HG03196 (cell line): ENCODE results near the gene SFXN5.

Source experiments
- ATAC-seq: cut with Tn5 transposase; IDR thresholded peaks from one replicate; pipeline ENCODE4 v1.9.1; 2021; ENCODE audit not compliant: unreplicated experiment

Gene SFXN5

DNA sequence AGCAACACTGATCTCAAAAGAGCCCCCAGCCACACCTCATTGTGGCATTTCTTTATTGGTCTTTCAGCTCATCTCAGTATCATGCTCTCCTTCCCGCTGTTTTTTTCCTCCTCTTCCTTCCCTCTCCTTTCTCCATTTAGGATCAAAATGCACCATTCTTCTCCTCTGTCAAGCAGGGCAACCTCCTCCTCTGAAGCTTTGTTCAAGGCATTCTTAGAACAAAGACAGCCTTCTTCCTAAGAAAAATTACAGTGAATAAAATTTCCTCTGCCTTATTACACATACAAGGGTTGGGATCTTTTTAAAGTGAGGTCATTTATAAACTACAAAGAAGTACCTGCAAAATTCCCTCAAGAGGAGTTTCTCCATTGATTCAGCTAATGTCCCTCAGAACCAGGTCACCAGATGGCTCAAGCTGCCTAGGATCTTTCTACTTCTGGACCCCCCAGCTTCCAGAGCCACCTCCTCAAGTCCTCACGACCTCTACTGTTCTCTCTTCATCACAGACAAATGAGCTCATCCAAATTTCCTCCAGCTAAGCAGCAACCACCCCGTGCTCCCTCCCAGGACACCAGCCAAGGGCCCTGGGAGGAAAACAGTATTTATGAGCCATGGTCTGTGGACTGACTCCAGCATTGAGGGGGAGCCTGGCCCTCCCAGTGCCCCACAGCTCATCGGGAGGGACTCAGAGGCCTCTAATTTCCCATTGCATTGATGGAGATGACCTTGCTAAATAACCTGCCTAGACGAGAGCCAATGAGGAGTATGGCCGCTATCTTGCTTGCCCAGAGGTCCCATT, 18.0 kb downstream of the SFXN5 start:
- ATAC-seq = no peak

DNA sequence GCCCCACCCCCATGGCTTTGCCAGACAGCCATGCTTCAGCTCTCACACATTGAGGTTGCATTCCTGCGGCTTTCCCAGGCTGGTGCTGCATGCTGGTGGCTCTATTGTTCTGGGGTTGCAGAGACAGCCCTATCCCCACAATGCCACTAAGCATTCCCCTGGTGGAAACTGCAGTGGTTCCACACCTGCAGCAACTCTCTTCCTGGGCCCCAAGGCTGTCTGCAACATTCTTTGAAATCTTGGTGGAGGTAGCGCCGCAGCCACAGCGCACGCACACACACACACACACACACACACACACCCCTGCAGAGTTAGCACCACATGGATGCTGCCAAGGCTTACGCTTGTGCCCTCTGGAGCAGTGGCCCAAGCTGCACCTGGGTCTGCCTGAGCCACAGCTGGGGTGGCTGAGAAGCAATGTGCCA, 21.4 kb downstream of the SFXN5 start:
- no peak for ATAC-seq

DNA sequence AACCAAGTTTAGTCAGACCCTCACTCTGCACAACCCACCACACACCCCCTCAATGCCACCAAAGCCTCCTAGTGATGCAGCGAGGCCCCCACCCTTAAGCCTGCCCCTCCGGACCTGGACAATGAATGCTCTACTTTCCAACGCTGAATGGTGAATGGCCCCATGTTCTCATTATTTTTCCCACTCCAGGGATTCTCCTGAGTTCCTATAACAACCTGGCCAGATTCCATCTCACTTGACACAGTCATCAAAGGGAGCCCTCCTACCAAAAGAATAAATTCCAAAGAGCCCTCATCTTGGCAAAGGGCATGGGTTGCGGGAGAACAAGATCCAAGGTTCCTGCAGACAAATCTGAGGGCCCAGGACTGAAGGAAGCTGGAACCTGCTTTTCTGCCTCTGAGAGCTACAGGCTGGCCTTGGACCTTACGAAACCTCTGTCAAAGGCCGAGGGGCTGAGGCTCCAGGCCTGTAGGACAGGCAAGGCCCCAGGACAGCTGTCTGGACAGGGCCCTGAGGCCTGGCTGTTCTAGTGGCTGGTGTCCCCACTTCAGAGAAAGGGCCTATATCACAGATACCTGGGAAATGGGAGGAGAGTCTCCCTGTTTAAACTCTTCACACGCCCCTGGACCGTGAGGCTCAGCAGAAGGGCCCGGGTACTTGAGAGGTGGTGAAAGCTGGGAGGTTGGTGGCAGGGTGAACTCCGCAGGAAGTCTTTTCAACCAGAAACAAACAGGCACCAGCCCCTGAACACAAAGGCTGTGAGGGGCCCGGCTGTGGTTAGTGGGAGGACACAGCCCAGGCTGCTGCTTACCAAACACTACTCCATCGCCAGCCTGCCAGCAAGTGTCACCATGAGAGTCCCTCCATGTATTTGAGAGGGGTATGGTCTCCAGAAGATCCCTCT, 27.3 kb downstream of the SFXN5 start:
- no peak for ATAC-seq

DNA sequence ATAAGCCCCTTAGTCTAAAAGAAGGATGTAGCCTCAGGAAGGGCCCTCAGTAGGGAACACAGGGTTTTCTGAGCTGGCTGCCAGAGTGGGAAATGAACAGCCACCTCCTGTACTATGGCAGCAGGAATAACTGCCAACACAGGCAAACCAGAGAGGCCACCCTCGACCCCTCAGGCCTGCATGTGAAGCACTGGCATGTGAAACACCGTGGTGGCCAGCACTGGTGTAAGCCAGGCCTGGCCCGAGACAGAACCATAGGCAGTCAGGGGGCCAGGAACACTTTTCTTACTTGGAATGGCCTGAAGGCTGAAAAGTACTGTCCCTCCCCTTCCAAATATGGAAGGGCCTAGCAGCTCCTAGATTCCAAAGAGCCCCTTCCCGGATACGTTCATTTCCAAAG, 28.2 kb downstream of the SFXN5 start:
- ATAC-seq = no peak

DNA sequence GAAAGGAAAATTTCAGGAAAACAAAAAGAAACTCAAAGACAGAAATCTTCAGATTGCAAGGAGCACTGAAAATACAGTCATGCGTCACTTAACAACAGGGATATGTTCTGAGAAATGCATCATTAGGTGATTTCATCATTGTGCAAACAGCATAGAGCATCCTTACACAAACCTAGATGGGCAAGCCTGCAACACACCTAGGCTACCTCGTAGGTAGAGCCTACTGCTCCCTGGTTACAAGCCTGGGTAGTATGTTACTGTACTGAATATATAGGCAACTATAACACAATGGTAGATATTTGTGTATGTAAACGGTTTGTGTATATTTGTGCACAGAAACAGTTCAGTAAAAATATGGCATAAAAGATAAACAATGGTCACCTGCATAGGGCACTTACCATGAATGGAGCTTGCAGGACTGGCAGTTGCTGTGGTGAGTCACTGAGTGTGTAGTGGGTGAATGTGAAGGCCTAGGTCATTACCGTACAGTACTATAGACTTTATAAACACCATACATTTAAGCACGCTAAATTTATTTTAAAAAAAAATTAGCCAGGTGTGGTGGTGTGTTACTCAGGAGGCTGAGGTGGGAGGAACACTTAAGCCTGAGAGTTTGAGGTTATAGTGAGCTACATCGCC, 33.4 kb downstream of the SFXN5 start:
- no peak for ATAC-seq

DNA sequence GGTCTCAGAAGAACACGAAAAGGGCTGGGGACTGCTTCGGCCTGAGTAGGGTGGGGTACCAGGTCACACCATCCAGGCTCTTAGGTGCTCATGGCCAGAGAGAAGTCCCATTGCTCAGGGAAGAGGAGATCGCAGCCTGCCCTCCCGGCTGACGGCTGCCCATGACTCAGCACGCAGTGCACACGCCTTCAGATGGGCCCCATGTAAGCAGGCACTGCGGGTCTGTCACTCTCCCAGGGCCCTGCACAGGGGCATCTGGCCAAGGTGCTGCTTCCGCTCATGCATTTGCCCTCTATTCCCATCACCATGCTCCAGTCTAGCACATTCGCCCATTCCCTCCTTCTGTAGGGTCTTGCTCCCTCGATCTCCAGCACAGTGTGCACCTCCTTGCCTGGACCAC, 34.7 kb downstream of the SFXN5 start:
- no peak for ATAC-seq

DNA sequence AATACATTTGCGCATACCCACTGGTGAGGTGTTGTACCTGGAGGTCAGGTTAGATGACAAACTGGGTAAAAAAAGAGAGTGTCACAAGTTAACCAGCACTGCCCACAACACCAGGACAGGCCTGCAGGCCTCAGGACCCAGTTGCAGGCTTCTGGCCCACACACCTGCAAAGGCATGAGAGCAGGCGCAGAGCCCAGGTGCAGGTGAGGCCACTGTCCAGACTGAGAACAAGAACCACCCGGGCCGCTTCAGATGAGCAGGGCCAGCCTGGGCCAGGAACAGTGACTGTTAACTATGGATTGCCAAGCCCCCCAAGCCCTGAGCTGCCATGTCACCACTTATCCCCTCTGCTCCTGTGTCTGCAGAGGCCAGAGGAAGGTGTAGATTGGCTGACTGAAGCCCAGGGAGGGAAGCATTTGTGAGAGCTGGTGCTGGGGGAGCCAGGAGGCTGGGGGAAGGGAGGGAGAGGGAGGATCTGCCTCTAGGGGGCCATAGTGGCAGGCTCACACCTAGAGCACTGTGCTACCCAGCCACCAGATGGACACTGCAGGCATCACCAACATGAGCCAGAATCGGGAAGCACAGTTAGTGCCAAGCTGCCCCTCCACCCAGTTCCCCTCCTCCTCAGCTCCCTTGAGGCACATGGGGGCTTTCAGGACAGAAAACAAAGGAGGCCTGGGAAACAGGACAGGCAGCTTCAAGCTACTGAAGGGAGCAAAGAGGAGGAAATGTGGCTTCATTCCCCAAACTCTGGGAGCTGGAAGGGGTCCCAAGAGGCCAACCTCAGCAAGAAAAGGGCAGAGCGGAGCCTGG, 35.4 kb downstream of the SFXN5 start:
- no peak for ATAC-seq

DNA sequence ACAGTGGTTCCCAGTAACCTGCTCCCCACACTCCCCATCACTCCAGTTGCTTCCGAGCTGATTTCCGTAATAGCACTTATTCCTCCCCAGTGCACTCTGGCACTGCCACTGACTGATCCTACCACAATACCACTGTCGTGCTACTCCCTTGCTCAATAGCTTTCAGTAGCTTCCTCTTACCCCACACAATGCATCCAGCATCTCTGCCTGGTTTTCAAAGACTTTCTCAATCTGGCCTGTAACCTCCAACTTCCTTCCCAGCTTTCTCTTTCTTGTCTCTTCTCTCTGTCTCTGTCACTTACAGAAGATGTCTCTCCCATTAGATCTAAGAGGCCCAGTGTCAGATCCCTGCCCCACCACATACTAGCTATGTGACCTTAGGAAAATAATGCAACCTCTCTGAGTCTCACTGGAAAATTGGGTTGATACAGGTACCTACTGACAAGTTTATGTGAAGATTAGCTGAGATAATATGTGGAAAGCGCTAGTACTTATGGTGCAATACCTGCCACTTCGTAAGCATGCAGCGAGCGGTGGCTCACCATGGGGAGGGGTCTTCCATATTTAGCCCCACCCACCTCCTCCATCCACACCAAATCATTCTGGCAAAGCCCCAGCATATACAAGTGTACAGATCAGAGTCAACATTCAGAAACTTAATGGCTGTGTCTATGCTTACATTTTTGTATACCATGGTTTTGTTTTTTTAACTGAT, 36.7 kb downstream of the SFXN5 start:
- ATAC-seq = no peak

DNA sequence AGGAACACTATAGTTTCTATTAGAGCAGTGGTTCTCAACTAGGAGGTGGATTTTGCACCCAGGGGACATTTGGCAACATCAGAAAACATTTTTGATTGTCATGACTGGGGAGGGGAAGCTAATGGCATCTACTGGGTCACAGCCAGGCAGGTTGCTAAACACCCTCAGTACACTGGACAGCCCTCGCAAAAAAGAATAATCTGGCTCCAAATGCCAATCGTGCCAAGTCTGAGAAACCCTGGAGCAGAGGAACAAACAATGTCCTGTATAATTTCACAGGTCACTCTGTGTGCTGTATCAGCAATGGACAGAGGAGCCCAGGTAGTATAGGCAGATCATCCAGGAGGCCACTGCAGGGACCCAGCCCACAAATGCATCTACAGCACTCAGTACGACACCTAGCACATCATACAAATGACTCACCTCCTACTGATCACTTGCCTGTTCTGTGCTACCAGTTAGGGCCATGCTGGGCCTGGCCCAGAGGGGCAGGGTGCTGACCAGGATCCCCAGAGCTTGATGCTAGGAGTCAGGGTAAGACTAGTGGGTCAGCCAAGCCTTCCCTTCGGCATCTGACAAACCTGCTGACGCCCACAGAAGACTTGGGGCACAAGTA, 37.6 kb downstream of the SFXN5 start:
- no peak for ATAC-seq

DNA sequence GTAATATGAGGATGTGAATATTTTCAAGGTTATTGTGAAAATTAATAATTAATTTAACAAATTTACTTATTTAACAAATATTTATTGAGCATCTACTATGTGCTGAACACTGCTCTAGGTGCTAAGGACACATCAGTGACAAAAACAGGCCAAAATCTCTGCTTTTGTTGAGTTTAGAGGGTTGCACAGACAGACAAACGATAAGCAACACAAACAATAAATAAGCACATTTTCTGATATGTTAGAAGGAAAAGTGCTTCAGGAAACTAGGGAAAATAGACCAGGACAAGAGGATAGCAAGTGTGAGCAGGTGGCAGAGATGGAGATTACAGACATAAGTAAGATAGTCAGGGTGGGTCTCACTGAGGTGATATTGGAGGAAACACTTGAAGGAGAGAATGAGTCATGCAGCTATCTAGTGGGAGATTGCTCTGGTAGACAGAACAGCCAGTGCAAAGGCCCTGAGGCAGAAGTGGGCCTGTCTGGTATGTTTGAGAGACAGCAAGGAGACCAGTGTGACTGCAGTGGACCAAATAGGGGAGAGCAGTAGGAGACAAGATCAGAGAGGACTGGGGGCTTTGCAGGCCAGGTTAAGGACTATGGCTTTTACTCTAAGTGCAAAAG, 38.3 kb downstream of the SFXN5 start:
- ATAC-seq = no peak

DNA sequence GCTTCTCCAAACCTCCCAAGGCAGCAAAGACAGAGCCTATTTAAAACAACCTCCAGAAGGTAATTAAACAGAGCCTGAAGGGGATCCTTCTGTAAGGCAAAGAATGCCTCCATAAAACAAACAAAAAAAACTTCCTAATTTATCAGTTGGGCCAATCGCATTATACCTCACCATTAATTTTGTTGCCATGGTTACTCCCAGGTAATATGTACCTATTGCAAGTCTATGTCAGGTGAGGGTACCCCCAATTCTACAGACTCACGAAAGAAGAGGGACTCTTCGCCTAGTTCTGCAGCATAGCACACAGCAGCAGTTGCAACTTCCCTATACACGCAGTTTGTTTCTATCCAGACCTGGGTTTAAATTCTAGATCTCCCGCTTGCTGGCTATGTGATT, 38.8 kb downstream of the SFXN5 start:
- no peak for ATAC-seq

DNA sequence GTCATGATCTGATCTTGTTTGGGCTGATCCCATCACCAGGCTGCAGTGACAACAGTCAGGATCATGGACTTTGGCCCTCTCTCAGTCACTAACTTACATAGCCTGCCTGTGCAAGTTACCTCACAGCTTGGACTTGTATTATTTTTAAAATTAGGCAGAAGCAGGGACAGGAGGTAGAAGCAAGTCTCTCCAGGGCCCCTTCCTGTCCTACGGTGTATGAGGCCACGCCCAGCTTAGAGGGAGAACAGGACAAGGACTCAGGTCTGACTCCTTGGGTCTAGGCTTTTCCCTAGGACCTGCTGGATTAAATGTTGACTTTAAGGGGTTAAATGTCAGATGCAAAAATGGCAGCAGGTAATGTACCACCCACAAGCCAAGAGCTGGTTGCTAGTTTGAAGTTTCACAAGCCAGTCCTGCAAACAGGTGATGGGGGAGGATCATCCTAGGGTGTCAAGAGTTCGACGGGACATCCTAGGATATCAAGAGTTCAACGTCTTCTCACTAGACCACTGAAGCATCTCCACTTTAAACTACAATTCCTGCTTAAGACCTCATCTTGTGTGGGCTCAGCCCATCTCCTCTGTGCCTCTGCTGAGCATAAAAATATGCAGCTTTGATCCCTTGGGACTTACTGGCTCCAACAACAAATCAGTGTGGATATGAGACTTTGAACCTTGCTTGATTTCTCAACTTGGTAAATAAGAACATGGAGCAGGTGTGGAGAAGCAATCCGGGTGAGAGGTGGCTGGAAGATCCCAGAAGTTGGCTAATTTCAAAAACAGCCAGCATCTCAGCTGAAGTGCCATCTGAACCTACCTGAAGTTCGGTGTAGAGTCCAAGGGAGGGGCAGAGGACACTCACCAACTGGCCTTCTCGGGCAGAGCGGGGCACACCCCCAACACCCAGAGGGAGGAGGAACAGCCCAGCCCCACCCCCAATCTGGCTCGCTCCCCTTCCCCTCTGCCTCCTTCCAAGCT, 39.5 kb downstream of the SFXN5 start:
- no peak for ATAC-seq

DNA sequence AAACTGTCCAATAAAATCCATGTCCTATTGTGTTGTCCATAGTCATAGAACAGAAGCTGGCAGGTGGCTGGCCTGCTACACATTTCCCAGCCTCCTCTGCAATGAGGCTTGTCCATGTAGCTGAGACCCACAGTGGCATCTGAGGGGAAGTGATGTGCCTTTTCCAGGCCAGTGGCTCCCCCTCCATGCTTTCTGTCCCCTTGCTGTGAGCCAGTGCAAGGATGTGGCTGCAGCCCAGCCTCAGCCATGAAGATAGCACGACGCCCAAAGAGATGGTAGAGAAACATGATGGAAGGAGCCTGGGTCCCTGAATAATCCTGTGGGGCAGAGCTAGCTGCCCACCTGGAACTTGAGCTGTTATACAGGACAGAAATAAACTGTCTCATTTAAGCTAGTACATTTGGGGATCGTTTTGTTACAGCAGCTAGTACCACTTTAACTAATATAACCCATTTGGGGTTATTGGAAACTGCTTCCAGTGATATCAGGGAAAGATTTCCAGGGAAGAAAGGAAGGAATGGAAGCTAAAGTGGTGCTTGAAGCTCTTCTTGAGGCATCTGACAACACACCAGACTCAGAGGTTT, 40.3 kb downstream of the SFXN5 start:
- no peak for ATAC-seq

DNA sequence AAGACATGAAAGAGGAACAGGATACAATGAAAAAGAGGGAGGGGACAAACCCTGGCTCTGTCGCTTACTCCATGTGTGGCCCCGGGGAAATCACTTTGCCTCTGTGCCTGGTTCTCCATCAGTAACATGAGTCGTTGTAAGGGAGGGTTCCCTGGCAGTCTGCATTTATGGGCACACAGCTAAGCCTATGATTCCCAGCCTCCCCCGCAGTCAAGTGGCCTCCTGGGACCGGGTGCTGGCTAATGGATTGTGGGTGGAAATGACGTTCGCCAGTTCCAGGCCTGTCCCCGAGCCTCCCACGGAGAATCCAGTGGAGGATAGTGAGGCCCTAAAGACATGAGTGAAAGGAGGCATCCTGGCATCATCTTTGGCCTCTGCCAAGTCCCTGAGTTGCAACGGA, 42.7 kb downstream of the SFXN5 start:
- no peak for ATAC-seq

DNA sequence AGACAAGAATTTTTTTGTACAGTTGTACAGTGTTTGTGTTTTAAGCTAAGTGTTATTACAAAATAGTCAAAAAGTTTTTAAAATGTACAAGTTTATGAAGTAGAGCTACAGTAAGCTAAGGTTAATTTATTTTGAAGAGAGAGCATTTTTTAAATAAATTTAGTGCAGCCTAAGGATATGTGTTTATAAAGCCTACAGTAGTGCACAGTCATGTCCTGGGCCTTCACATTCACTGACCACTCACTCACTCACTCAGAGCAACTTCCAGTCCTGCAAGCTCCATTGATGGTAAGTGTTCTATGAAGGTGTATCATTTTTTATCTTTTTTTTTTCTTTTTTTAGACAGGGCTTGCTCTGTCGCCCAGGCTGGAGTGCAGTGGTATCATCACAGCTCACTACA, 44.2 kb downstream of the SFXN5 start:
- ATAC-seq = no peak

DNA sequence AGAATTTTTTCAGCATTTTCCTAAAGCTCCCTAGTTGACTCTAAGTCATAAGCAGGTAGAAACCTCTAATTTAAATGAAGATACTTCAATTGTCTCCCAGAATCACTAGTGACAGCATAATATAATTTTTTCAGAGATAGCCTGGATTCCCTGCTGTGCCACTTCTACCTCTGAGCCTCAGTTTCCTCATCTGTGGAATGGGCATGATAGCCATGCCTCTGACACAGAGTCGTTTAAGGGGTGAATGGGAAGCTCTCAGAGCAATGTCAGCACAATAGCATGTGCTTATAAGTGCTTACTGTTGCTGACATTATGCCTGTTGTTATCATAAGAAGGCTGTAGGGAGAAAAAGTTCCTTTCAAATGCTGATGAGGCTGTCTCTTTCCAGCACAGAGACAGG, 48.0 kb downstream of the SFXN5 start:
- no peak for ATAC-seq

DNA sequence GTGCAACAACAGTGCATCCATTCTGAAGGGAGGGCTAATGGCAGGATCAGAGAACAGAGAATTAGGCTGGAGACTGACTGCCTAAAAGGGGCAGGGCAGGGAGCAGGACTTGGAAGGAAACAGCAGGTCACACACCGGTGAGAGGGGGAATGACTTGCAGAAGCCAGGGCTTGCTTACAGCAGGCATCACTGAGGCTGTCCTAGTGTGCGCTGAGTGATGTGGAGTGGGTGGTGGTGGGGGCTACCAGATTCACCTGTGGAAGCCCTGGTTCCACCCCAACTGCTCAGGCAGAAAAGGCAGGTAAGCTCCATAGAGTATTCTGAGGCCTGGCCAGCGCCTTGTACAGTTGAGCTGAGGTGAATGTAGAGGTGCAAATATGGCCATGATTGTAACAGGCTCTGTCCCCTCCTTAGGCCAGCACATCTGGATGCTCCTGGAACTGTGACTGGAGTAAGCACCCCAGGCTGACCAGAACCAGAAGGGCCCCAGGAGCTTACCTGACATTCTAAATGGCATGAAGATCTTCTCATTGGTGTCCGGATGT, 49.4 kb downstream of the SFXN5 start:
- ATAC-seq = no peak
